ENCODE measurements around the gene RANGAP1. TPM values are rescaled to one million over a fixed set of nuclear protein-coding genes. Genes with fewer than 3 reads are reported as not detected.

Gene RANGAP1
- total RNA-seq, 2 donors from 2014 or later = 81.6 to 166 TPM

GRCh38 chr22:41257696-41258095 is 28.3 kb downstream of the RANGAP1 start:
- no peak overlapping the region for H3K27ac Mint-ChIP-seq
- no peaks in the 10 kb centered on the region for H3K9me3 Mint-ChIP-seq
- H3K4me1 Mint-ChIP-seq = no peaks in the 10 kb centered on the region
- no peak for ATAC-seq (replicated peaks)
- H3K4me3 Mint-ChIP-seq = no peak overlapping the region
- peaks cover 100% of the 10 kb centered on the region for H3K36me3 Mint-ChIP-seq (ENCODE audit: low read depth)
- H3K27me3 Mint-ChIP-seq = no peaks in the 10 kb centered on the region

- Mint-ChIP-seq H3K27me3 (no peaks in the 10 kb centered on the region), H3K9me3 (no peaks in the 10 kb centered on the region), H3K4me3 (no peak overlapping the region), H3K27ac (peak overlapping the region; percentile 30), H3K36me3 (ENCODE audit: low read depth) (peaks cover 100% of the 10 kb centered on the region), H3K4me1 (no peaks in the 10 kb centered on the region)
- no peak for ATAC-seq (replicated peaks)
These were observed 29.4 kb downstream of the RANGAP1 start for GRCh38 chr22:41256254-41257253.

GRCh38 chr22:41254230-41254629 is 31.8 kb downstream of the RANGAP1 start:
- no peak for ATAC-seq (replicated peaks)
- Mint-ChIP-seq H3K27me3 (no peaks in the 10 kb centered on the region), H3K36me3 (ENCODE audit: low read depth) (peaks cover 98% of the 10 kb centered on the region), H3K9me3 (no peaks in the 10 kb centered on the region), H3K4me1 (no peaks in the 10 kb centered on the region), H3K27ac (peak overlapping the region; percentile 48), H3K4me3 (no peak overlapping the region)

GRCh38 chr22:41252365-41252764 is 33.6 kb downstream of the RANGAP1 start:
- Mint-ChIP-seq H3K4me1 (no peaks in the 10 kb centered on the region), H3K36me3 (ENCODE audit: low read depth) (peaks cover 86% of the 10 kb centered on the region), H3K9me3 (no peaks in the 10 kb centered on the region), H3K27me3 (no peaks in the 10 kb centered on the region), H3K27ac (no peak overlapping the region), H3K4me3 (no peak overlapping the region)
- ATAC-seq (replicated peaks) = no peak

GRCh38 chr22:41250127-41250526 is 35.9 kb downstream of the RANGAP1 start:
- H3K4me3 Mint-ChIP-seq = no peak overlapping the region
- no peaks in the 10 kb centered on the region for H3K27me3 Mint-ChIP-seq
- no peak overlapping the region for H3K27ac Mint-ChIP-seq
- H3K4me1 Mint-ChIP-seq = no peaks in the 10 kb centered on the region
- H3K9me3 Mint-ChIP-seq = no peaks in the 10 kb centered on the region
- peaks cover 85% of the 10 kb centered on the region for H3K36me3 Mint-ChIP-seq (ENCODE audit: low read depth)
- ATAC-seq (replicated peaks) = no peak

- no peak overlapping the region for H3K27ac Mint-ChIP-seq
- H3K36me3 Mint-ChIP-seq (ENCODE audit: low read depth) = peaks cover 85% of the 10 kb centered on the region
- no peak overlapping the region for H3K4me3 Mint-ChIP-seq
- ATAC-seq (replicated peaks) = no peak
- H3K4me1 Mint-ChIP-seq = no peaks in the 10 kb centered on the region
- no peaks in the 10 kb centered on the region for H3K27me3 Mint-ChIP-seq
- no peaks in the 10 kb centered on the region for H3K9me3 Mint-ChIP-seq
These were observed 36.5 kb downstream of the RANGAP1 start for GRCh38 chr22:41249442-41249841.

- no peak overlapping the region for H3K4me3 Mint-ChIP-seq
These were observed 37.2 kb downstream of the RANGAP1 start for GRCh38 chr22:41248758-41249157.

GRCh38 chr22:41248314-41248713 is 37.7 kb downstream of the RANGAP1 start:
- ATAC-seq (replicated peaks) = no peak
- Mint-ChIP-seq H3K27me3 (no peaks in the 10 kb centered on the region), H3K4me1 (no peaks in the 10 kb centered on the region), H3K27ac (no peak overlapping the region), H3K36me3 (ENCODE audit: low read depth) (peaks cover 79% of the 10 kb centered on the region), H3K9me3 (no peaks in the 10 kb centered on the region), H3K4me3 (no peak overlapping the region)

More at GRCh38 chr22:41248758-41249157, 37.2 kb downstream of the RANGAP1 start:
- H3K9me3 Mint-ChIP-seq = no peaks in the 10 kb centered on the region
- H3K27me3 Mint-ChIP-seq = no peaks in the 10 kb centered on the region
- no peak overlapping the region for H3K27ac Mint-ChIP-seq
- ATAC-seq (replicated peaks) = no peak
- peaks cover 83% of the 10 kb centered on the region for H3K36me3 Mint-ChIP-seq (ENCODE audit: low read depth)
- no peaks in the 10 kb centered on the region for H3K4me1 Mint-ChIP-seq

GRCh38 chr22:41247703-41248102 is 38.3 kb downstream of the RANGAP1 start:
- no peak for ATAC-seq (replicated peaks)
- no peak overlapping the region for H3K27ac Mint-ChIP-seq
- H3K4me1 Mint-ChIP-seq = no peaks in the 10 kb centered on the region
- H3K4me3 Mint-ChIP-seq = no peak overlapping the region
- H3K27me3 Mint-ChIP-seq = no peaks in the 10 kb centered on the region
- H3K36me3 Mint-ChIP-seq (ENCODE audit: low read depth) = peaks cover 73% of the 10 kb centered on the region
- no peaks in the 10 kb centered on the region for H3K9me3 Mint-ChIP-seq

- Mint-ChIP-seq H3K27me3 (no peaks in the 10 kb centered on the region), H3K4me3 (no peak overlapping the region)
These were observed 40.0 kb downstream of the RANGAP1 start for GRCh38 chr22:41245917-41246499.

GRCh38 chr22:41243361-41243760 is 42.6 kb downstream of the RANGAP1 start:
- ATAC-seq (replicated peaks) = no peak
- H3K27me3 Mint-ChIP-seq = no peaks in the 10 kb centered on the region
- H3K27ac Mint-ChIP-seq = no peak overlapping the region

More at GRCh38 chr22:41245917-41246499, 40.0 kb downstream of the RANGAP1 start:
- H3K27ac Mint-ChIP-seq = no peak overlapping the region
- no peaks in the 10 kb centered on the region for H3K4me1 Mint-ChIP-seq
- no peaks in the 10 kb centered on the region for H3K9me3 Mint-ChIP-seq
- ATAC-seq (replicated peaks) = no peak
- H3K36me3 Mint-ChIP-seq (ENCODE audit: low read depth) = peaks cover 56% of the 10 kb centered on the region

GRCh38 chr22:41242396-41243117 is 43.4 kb downstream of the RANGAP1 start:
- no peaks in the 10 kb centered on the region for H3K4me1 Mint-ChIP-seq
- ATAC-seq (replicated peaks) = no peak
- peaks cover 35% of the 10 kb centered on the region for H3K36me3 Mint-ChIP-seq (ENCODE audit: low read depth)
- no peak overlapping the region for H3K27ac Mint-ChIP-seq
- no peaks in the 10 kb centered on the region for H3K27me3 Mint-ChIP-seq
- H3K4me3 Mint-ChIP-seq = no peak overlapping the region
- H3K9me3 Mint-ChIP-seq = no peaks in the 10 kb centered on the region

More at GRCh38 chr22:41243361-41243760, 42.6 kb downstream of the RANGAP1 start:
- Mint-ChIP-seq H3K4me1 (no peaks in the 10 kb centered on the region), H3K9me3 (no peaks in the 10 kb centered on the region), H3K4me3 (no peak overlapping the region), H3K36me3 (ENCODE audit: low read depth) (peaks cover 40% of the 10 kb centered on the region)

- Mint-ChIP-seq H3K27me3 (no peaks in the 10 kb centered on the region), H3K27ac (no peak overlapping the region), H3K36me3 (ENCODE audit: low read depth) (peaks cover 22% of the 10 kb centered on the region), H3K4me3 (no peak overlapping the region), H3K4me1 (no peaks in the 10 kb centered on the region), H3K9me3 (no peaks in the 10 kb centered on the region)
- no peak for ATAC-seq (replicated peaks)
These were observed 44.8 kb downstream of the RANGAP1 start for GRCh38 chr22:41241133-41241676.
